ENCODE measurements around the gene TAS2R41. TPM values are rescaled to one million over a fixed set of nuclear protein-coding genes. Genes with fewer than 3 reads are reported as not detected.

Gene TAS2R41
- total and polyA plus RNA-seq, 8 donors = not detected

GRCh38 chr7:143504937-143505297, 27.2 kb downstream of the TAS2R41 start:
- intact Hi-C loops (cut with DNase I) = no loop called here
- Histone ChIP-seq H3K27ac (no peak overlapping the region), H3K27me3 (no peaks in the 10 kb centered on the region), H3K4me3 (no peak overlapping the region), H3K36me3 (no peaks in the 10 kb centered on the region), H3K9me3 (no peaks in the 10 kb centered on the region), H3K4me1 (peaks cover 0 to under 1% of the 10 kb centered on the region in 2 donors)
- DNase-seq = peak in 1 of 4 donors; percentile 45
- peak; percentile 41 for ATAC-seq
- peak in 1 of 2 donors; percentile 26 for TF ChIP-seq CTCF (IDR thresholded peaks at IDR 0.05)

- TF ChIP-seq CTCF (IDR thresholded peaks at IDR 0.05) = no peak
- no peaks in the 10 kb centered on the region for H3K4me1 ChIP-seq
- no peaks in the 10 kb centered on the region for H3K27me3 ChIP-seq
- no peak for DNase-seq
- H3K9me3 ChIP-seq = no peaks in the 10 kb centered on the region
- intact Hi-C loops (cut with DNase I) = no loop called here
- ATAC-seq = no peak
- no peak overlapping the region for H3K27ac ChIP-seq
- no peaks in the 10 kb centered on the region for H3K36me3 ChIP-seq
- H3K4me3 ChIP-seq = no peak overlapping the region
These were observed 28.2 kb downstream of the TAS2R41 start for GRCh38 chr7:143505838-143506237.

GRCh38 chr7:143507094-143507518, 29.4 kb downstream of the TAS2R41 start:
- no peaks in the 10 kb centered on the region for H3K9me3 ChIP-seq
- H3K27ac ChIP-seq = no peak overlapping the region
- no peak for DNase-seq
- H3K4me3 ChIP-seq = no peak overlapping the region
- no peak for ATAC-seq
- intact Hi-C loops (cut with DNase I) = no loop called here
- no peaks in the 10 kb centered on the region for H3K36me3 ChIP-seq
- H3K4me1 ChIP-seq = no peaks in the 10 kb centered on the region
- TF ChIP-seq CTCF (IDR thresholded peaks at IDR 0.05) = no peak
- peaks cover 0 to 7% of the 10 kb centered on the region in 2 donors for H3K27me3 ChIP-seq

- Histone ChIP-seq H3K36me3 (no peaks in the 10 kb centered on the region), H3K4me1 (no peaks in the 10 kb centered on the region), H3K9me3 (no peaks in the 10 kb centered on the region), H3K27ac (no peak overlapping the region), H3K27me3 (peaks cover 0 to 7% of the 10 kb centered on the region in 2 donors), H3K4me3 (no peak overlapping the region)
- intact Hi-C loops (cut with DNase I) = no loop called here
- DNase-seq (no peak), ATAC-seq (no peak)
- TF ChIP-seq CTCF (IDR thresholded peaks at IDR 0.05) = no peak
These were observed 29.9 kb downstream of the TAS2R41 start for GRCh38 chr7:143507534-143508055.

- intact Hi-C loops (cut with DNase I) = no loop called here
- no peaks in the 10 kb centered on the region for H3K4me1 ChIP-seq
- no peak overlapping the region for H3K4me3 ChIP-seq
These were observed 33.4 kb downstream of the TAS2R41 start for GRCh38 chr7:143510854-143511592.

More at GRCh38 chr7:143510854-143511592, 33.4 kb downstream of the TAS2R41 start:
- TF ChIP-seq CTCF (IDR thresholded peaks at IDR 0.05) = no peak
- no peak overlapping the region for H3K27ac ChIP-seq
- ATAC-seq (no peak), DNase-seq (peak in 1 of 4 donors; percentile 73)
- no peaks in the 10 kb centered on the region for H3K9me3 ChIP-seq
- no peaks in the 10 kb centered on the region for H3K36me3 ChIP-seq
- peaks cover 0 to 7% of the 10 kb centered on the region in 2 donors for H3K27me3 ChIP-seq
